Measurements from ENCODE around the gene AP3D1. TPM values are rescaled to one million over a fixed set of nuclear protein-coding genes. Genes with fewer than 3 reads are reported as not detected.
A peak's percentile ranks its signal among the peaks of the same experiment; 100 is the strongest.
"Not testable (repeated sequence)": the region's sequence is repeated elsewhere in the genome, so short reads cannot be mapped to it uniquely, and the experiment has no call there.

Gene AP3D1
- total RNA-seq: 100 to 1,000 TPM in 1 of 7 donors, 10 to 100 TPM in 6; 36.7 to 102 (median 75.4) TPM
- polyA plus RNA-seq: 10 to 100 TPM; 43.5 to 49.9 TPM
- long read RNA-seq, donor 1, full-length matches to known transcripts: 80 of 219 reads
- long read RNA-seq, donor 1, partial matches to known transcripts: 120 of 219 reads
- long read RNA-seq, donor 1, other reads (novel, unspliced or antisense): 19 of 219 reads
- long read RNA-seq, donor 2, full-length matches to known transcripts: 5 of 285 reads
- long read RNA-seq, donor 2, partial matches to known transcripts: 205 of 285 reads
- long read RNA-seq, donor 2, other reads (novel, unspliced or antisense): 75 of 285 reads
- long read RNA-seq, donor 3, full-length matches to known transcripts: 44 of 130 reads
- long read RNA-seq, donor 3, partial matches to known transcripts: 40 of 130 reads
- long read RNA-seq, donor 3, other reads (novel, unspliced or antisense): 46 of 130 reads

- H3K4me3 ChIP-seq: peak within 1 kb of the TSS; percentile 98
- H3K27ac ChIP-seq: peak within 1 kb of the TSS; percentile 25 to 33
- H3K9me3 ChIP-seq: no peaks in the 10 kb centered on the region
- intact Hi-C loops (cut with DNase I): loop anchor here in 3 of 4 donors (5.0 to 10.0 kb wide), 4 partner anchors 54 to 246 kb away; partner anchors contain the start of genes IZUMO4 (in 1 of the 3) and MOB3A (in 1 of the 3)
- DNase-seq: peak; percentile 100
- WGBS, 3 donors: 2 to 5% (median 3%) methylated on average over 43 to 74 of the region's 74 CpGs
- H3K27me3 ChIP-seq: no peaks in the 10 kb centered on the region
- no peak for TF ChIP-seq EP300 (IDR thresholded peaks at IDR 0.05)
- TF ChIP-seq CTCF (IDR thresholded peaks at IDR 0.05): no peak
- TF ChIP-seq POLR2A (IDR thresholded peaks at IDR 0.05): no peak
- H3K4me1 ChIP-seq (ENCODE audit: insufficient read depth): peaks cover 12% of the 10 kb centered on the region
- H3K36me3 ChIP-seq: no peaks in the 10 kb centered on the region
Measured at GRCh38 chr19:2151339-2152229, at the start of gene AP3D1. Gene AP3D1, minus strand, starts transcription at chr19:2151566. Its CDS starts 232 bp downstream, at chr19:2151334.

GRCh38 chr19:2200624-2201294 lies 49.4 kb upstream of the AP3D1 start:
- DNase-seq; H3K9me3 ChIP-seq; H3K27ac ChIP-seq; H3K36me3 ChIP-seq; H3K4me1 ChIP-seq (ENCODE audit: insufficient read depth); H3K27me3 ChIP-seq; H3K4me3 ChIP-seq; intact Hi-C loops (cut with DNase I): not testable (repeated sequence)
- 92 to 94% (median 93%) methylated on average over 50 of the region's 50 CpGs for WGBS, 3 donors

GRCh38 chr19:2199861-2200623 lies 48.7 kb upstream of the AP3D1 start:
- DNase-seq: no peak
- no peak overlapping the region for H3K27ac ChIP-seq
- no peaks in the 10 kb centered on the region for H3K27me3 ChIP-seq
- intact Hi-C loops (cut with DNase I): no loop called here
- no peaks in the 10 kb centered on the region for H3K36me3 ChIP-seq
- WGBS, 3 donors: 91 to 95% (median 93%) methylated on average over 37 of the region's 37 CpGs
- H3K4me3 ChIP-seq: no peak overlapping the region
- no peaks in the 10 kb centered on the region for H3K9me3 ChIP-seq
- peaks cover 2% of the 10 kb centered on the region for H3K4me1 ChIP-seq (ENCODE audit: insufficient read depth)
- TF ChIP-seq POLR2A (IDR thresholded peaks at IDR 0.05) (no peak), CTCF (IDR thresholded peaks at IDR 0.05) (no peak), EP300 (IDR thresholded peaks at IDR 0.05) (no peak)

- intact Hi-C loops (cut with DNase I): no loop called here
- Histone ChIP-seq H3K27ac (no peak overlapping the region), H3K36me3 (no peaks in the 10 kb centered on the region), H3K4me3 (no peak overlapping the region), H3K9me3 (no peaks in the 10 kb centered on the region), H3K27me3 (no peaks in the 10 kb centered on the region), H3K4me1 (ENCODE audit: insufficient read depth) (peaks cover 2% of the 10 kb centered on the region)
- DNase-seq: no peak
- 82 to 89% (median 84%) methylated on average over 11 to 18 of the region's 18 CpGs for WGBS, 3 donors
- TF ChIP-seq CTCF (IDR thresholded peaks at IDR 0.05) (no peak), POLR2A (IDR thresholded peaks at IDR 0.05) (no peak), EP300 (IDR thresholded peaks at IDR 0.05) (no peak)
Measured at GRCh38 chr19:2199215-2199614, 47.8 kb upstream of the AP3D1 start.

Measured in ovary (tissue), 10 donors.